Mucosa of descending colon (tissue), 3 donors: Measurements from ENCODE around the gene PXYLP1. TPM values are rescaled to one million over a fixed set of nuclear protein-coding genes. Genes with fewer than 3 reads are reported as not detected.

Experiments used
- ATAC-seq: fragments of 200-7000 bp; cut with Tn5 transposase; one replicate; pipeline ENCODE4 v1.9.1; 2020; ENCODE audit warnings: mild to moderate bottlenecking, moderate library complexity
- DNase-seq, 3 donors: peaks; one replicate each; pipeline ENCODE4 v3.0.0-alpha.2; 2020
- H3K36me3 ChIP-seq: fragments of 200-600 bp; one replicate; pipeline ENCODE4 v1.8.0; 2021; ENCODE audit warnings: low read depth, mild to moderate bottlenecking
- H3K4me1 ChIP-seq: fragments of 200-600 bp; one replicate; pipeline ENCODE4 v1.8.0; 2021; ENCODE audit warnings: low read depth, mild to moderate bottlenecking
- H3K4me3 ChIP-seq: fragments of 200-600 bp; one replicate; pipeline ENCODE4 v1.8.0; 2021; ENCODE audit warnings: mild to moderate bottlenecking
- H3K9me3 ChIP-seq: fragments of 200-600 bp; one replicate; pipeline ENCODE4 v1.8.0; 2021; ENCODE audit warnings: mild to moderate bottlenecking
- intact Hi-C, 2 donors: fragments of 100-400 bp; cut with DNase I in 1 of 2; cut with micrococcal nuclease in 1 of 2; formaldehyde crosslinking; loops; one replicate each; pipeline versions ENCODE4 v1.11.0 to v1.11.1; 2022; cut with DNase I, micrococcal nuclease
- total RNA-seq, 3 donors: library from RNA; stranded (reverse); fragmentation: NEBNext Ultra II Directional in 2 of 3; extraction: Animal tissue kit (Norgen Biotek cat#: 25700) in 2 of 3; gene quantifications; one replicate each; pipeline versions ENCODE4 v1.2.1 to v1.2.4, GENCODE V29; 2021 to 2023
- TF ChIP-seq, protein P1 (sequence below): fragments of 200-600 bp; IDR thresholded peaks from one replicate; pipeline ENCODE4 v1.8.0; 2022; ENCODE audit warnings: antibody characterized with exemption, mild to moderate bottlenecking
- donor health status: DM: no; HTN: no; CAD: no; lungs with moderate emphysema.
- donor health status: DM: no; HTN: no; CAD: no.
- donor health status: DM: no; HTN: yes; CAD: no.

The PXYLP1 gene
- total RNA-seq, 3 donors from 2014 or later: 9.9 to 13.7 (median 10.5) TPM

DNA sequence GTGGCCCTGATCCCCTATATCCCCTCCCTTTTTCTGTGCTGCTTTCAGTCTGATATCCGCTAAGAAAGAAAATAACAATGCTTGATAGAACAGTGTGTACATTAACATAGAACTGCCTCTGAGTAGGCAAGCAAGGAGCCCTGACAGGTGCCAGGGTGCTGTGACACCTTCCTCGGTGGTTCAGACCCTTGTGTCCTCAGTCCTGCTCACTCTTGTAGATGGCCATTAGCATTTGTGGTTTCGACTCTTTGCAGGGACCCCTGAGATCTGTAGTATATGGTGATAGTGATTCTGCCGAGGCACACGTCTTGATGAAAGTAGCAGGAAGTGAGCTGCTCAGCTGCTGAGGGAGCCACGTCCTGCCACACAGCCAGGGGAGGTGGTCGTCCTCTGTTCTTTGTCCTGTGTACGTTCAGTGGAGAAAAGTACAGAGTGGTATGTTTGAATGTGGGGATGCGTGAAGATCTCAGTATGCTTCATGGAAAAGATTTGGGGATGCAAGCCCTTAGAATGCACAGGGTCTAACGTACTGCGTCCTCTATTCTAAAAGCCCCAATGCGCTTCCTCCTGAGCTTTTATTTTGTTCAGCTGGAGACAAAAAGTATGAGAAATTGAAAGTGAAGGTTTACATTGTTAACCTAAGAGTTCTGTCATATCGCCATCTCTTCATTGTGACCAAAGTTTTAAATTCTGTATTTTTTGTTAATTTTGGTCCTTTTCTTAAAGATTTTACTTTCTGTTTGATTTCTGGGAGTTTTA lies 35.4 kb downstream of the PXYLP1 start:
- TF ChIP-seq, protein P1, sequence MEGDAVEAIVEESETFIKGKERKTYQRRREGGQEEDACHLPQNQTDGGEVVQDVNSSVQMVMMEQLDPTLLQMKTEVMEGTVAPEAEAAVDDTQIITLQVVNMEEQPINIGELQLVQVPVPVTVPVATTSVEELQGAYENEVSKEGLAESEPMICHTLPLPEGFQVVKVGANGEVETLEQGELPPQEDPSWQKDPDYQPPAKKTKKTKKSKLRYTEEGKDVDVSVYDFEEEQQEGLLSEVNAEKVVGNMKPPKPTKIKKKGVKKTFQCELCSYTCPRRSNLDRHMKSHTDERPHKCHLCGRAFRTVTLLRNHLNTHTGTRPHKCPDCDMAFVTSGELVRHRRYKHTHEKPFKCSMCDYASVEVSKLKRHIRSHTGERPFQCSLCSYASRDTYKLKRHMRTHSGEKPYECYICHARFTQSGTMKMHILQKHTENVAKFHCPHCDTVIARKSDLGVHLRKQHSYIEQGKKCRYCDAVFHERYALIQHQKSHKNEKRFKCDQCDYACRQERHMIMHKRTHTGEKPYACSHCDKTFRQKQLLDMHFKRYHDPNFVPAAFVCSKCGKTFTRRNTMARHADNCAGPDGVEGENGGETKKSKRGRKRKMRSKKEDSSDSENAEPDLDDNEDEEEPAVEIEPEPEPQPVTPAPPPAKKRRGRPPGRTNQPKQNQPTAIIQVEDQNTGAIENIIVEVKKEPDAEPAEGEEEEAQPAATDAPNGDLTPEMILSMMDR: no peak
- Histone ChIP-seq H3K36me3 (no peaks in the 10 kb centered on the region), H3K9me3 (no peaks in the 10 kb centered on the region), H3K4me1 (no peaks in the 10 kb centered on the region), H3K4me3 (no peak overlapping the region)
- peak; percentile 73 for ATAC-seq
- DNase-seq: no peak
- intact Hi-C loops: no loop called here

DNA sequence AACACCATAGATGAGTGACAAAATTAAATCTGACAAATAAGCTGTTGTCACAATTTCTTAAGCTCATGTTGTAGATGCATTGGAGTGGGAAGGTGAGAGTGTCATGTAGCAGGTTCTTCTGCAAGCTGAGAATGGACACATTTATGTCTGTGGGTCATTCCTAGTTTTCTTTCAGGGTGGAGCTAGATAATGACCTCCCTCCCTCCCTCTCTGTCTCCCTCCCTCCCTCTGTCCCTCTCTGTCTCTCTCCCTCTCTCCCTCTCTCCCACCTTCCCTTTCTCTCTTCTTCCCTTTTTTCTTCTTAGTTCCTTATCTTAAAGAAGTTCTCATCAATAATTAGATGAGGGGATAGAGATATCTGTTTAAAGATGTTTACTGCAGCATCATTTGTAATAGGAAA lies 36.0 kb downstream of the PXYLP1 start:
- DNase-seq (no peak), ATAC-seq (no peak)
- Histone ChIP-seq H3K4me1 (no peaks in the 10 kb centered on the region), H3K4me3 (no peak overlapping the region), H3K36me3 (no peaks in the 10 kb centered on the region), H3K9me3 (no peaks in the 10 kb centered on the region)
- intact Hi-C loops: no loop called here
- TF ChIP-seq, protein P1: no peak

DNA sequence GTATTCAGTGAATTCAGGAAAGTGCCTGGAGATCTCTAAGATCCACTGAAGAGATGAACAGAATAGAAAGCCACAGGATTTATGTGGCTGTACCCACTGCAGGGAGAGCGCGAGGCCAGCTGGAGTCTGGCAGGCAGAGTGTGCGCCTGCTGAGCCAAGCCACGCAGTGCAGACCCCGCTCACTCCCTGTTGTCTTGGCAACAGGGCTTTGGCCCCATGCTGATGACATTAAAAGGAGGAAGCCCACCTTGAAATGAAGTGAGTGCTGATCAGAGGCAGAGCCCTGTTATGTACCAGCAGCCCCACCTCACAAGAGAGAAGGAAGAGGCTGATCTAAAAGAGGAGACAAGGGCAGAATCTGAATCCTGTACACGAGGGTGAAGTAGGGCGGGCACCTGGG lies 36.7 kb downstream of the PXYLP1 start:
- Histone ChIP-seq H3K9me3 (no peaks in the 10 kb centered on the region), H3K4me3 (no peak overlapping the region), H3K36me3 (no peaks in the 10 kb centered on the region), H3K4me1 (no peaks in the 10 kb centered on the region)
- DNase-seq (no peak), ATAC-seq (no peak)
- TF ChIP-seq, protein P1: no peak
- intact Hi-C loops: no loop called here

DNA sequence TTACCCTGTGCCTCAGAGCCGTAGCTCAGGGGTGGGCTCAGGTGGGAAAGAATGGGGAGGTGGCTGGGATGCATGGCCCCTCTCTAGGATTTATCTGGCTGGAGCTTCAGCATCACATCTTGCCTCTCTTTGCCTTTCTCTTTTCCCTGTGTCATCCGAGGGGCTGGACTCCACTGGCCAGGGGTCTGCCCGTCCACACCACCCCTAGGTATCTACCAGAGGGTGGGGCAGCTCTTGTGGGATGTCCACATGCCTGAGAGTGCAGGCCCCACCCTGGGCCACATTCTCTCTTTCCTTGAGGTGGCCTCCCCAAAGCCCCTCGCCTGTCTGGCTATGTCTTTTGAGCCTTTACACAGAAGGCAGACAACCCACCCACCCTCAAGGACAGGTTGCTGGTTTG lies 37.2 kb downstream of the PXYLP1 start:
- H3K4me1 ChIP-seq: no peaks in the 10 kb centered on the region
- H3K4me3 ChIP-seq: no peak overlapping the region
- no peaks in the 10 kb centered on the region for H3K9me3 ChIP-seq
- DNase-seq (no peak), ATAC-seq (no peak)
- TF ChIP-seq, protein P1: no peak
- no peaks in the 10 kb centered on the region for H3K36me3 ChIP-seq
- intact Hi-C loops: no loop called here

DNA sequence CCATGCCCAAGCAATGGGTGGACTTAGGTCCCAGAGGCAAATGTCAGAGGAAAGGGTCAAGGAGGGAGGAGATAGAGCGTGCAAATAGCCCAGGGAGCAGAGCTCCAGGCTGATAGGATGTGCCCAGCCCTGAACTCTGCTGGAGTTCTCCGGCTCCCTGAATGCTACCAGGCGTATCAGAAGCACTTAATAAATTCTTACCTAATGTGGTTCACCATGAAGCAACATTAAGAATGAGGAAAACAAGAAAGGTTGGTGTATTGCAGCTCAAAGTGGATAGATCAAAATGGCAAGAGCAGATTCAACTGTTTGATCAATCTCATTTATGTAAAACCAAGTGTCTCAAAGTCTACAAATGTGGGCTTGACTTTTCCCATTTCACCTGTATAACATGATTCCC lies 38.3 kb downstream of the PXYLP1 start:
- intact Hi-C loops: no loop called here
- Histone ChIP-seq H3K36me3 (no peaks in the 10 kb centered on the region), H3K4me3 (no peak overlapping the region), H3K4me1 (no peaks in the 10 kb centered on the region), H3K9me3 (no peaks in the 10 kb centered on the region)
- TF ChIP-seq, protein P1: no peak
- ATAC-seq (no peak), DNase-seq (no peak)
